Lower lobe of right lung (tissue), 2 donors: ENCODE measurements around the gene A1BG. TPM values are rescaled to one million over a fixed set of nuclear protein-coding genes. Genes with fewer than 3 reads are reported as not detected.
A peak's percentile ranks its signal among the peaks of the same experiment; 100 is the strongest.

Experiments
- ATAC-seq, 2 donors: fragments of 200-7000 bp; cut with Tn5 transposase; one replicate each; pipeline ENCODE4 v1.9.1; 2020 to 2022; ENCODE audit warnings: mild to moderate bottlenecking in 2 of 2, moderate library complexity in 2 of 2
- DNase-seq: peaks from one replicate; pipeline ENCODE4 v3.0.0-alpha.2; 2020
- H3K27ac ChIP-seq: fragments of 200-600 bp; one replicate; pipeline ENCODE4 v1.8.0; 2022
- H3K27me3 ChIP-seq: fragments of 200-600 bp; one replicate; pipeline ENCODE4 v1.8.0; 2022; ENCODE audit warnings: low read depth
- H3K36me3 ChIP-seq: fragments of 200-600 bp; one replicate; pipeline ENCODE4 v1.8.0; 2022; ENCODE audit warnings: mild to moderate bottlenecking
- H3K4me1 ChIP-seq: fragments of 200-600 bp; one replicate; pipeline ENCODE4 v1.8.0; 2022
- H3K4me3 ChIP-seq: fragments of 200-600 bp; one replicate; pipeline ENCODE4 v1.8.0; 2022; ENCODE audit warnings: mild to moderate bottlenecking
- H3K9me3 ChIP-seq: fragments of 200-600 bp; one replicate; pipeline ENCODE4 v1.8.0; 2022
- CTCF ChIP-seq: fragments of 200-600 bp; IDR thresholded peaks from one replicate; pipeline ENCODE4 v1.8.0; 2022; ENCODE audit warnings: antibody characterized with exemption, mild to moderate bottlenecking
- intact Hi-C: fragments of 100-400 bp; cut with DNase I; formaldehyde crosslinking; loops from one replicate; pipeline ENCODE4 v1.11.0; 2022
- total RNA-seq: library from RNA; stranded (reverse); fragmentation: NEBNext Ultra II Directional; extraction: Animal tissue kit (Norgen Biotek cat#: 25700); gene quantifications from one replicate; pipeline ENCODE4 v1.2.1, GENCODE V29; 2021
- donor health status: DM: no; HTN: yes; CAD: no; lungs with severe emphysema.

A1BG gene
- total RNA-seq, 1 donor from 2014 or later = 14.0 TPM

GRCh38 chr19:58395979-58396627 is 42.8 kb upstream of the A1BG start:
- no peak for TF ChIP-seq CTCF
- no peaks in the 10 kb centered on the region for H3K9me3 ChIP-seq
- intact Hi-C loops = no loop called here
- DNase-seq = no peak
- H3K4me3 ChIP-seq = peak overlapping the region; percentile 21
- peaks cover 41% of the 10 kb centered on the region for H3K36me3 ChIP-seq
- ATAC-seq = peak; percentile 2 to 19
- no peak overlapping the region for H3K27ac ChIP-seq
- peaks cover 18% of the 10 kb centered on the region for H3K27me3 ChIP-seq
- H3K4me1 ChIP-seq = peaks cover 9% of the 10 kb centered on the region

- peaks cover 7% of the 10 kb centered on the region for H3K4me1 ChIP-seq
- peaks cover 18% of the 10 kb centered on the region for H3K27me3 ChIP-seq
- no peak within 1 kb of the TSS for H3K27ac ChIP-seq
- peak within 1 kb of the TSS; percentile 21 for H3K4me3 ChIP-seq
- no peaks in the 10 kb centered on the region for H3K9me3 ChIP-seq
- TF ChIP-seq CTCF = no peak
- DNase-seq (no peak), ATAC-seq (peak; percentile 59 to 63)
- intact Hi-C loops = no loop called here
- peaks cover 48% of the 10 kb centered on the region for H3K36me3 ChIP-seq
Observed at GRCh38 chr19:58395220-58395978, 42.1 kb upstream of the A1BG start, which contains the start of gene RNF225. TSS of gene RNF225 (plus strand) at chr19:58395656. CDS start at chr19:58396090, 434 bp downstream.

GRCh38 chr19:58394821-58395219 is 41.5 kb upstream of the A1BG start:
- H3K36me3 ChIP-seq = peaks cover 53% of the 10 kb centered on the region
- no peak for TF ChIP-seq CTCF
- peaks cover 18% of the 10 kb centered on the region for H3K27me3 ChIP-seq
- no peaks in the 10 kb centered on the region for H3K9me3 ChIP-seq
- peaks cover 10% of the 10 kb centered on the region for H3K4me1 ChIP-seq
- peak; percentile 10 to 25 for ATAC-seq
- intact Hi-C loops = no loop called here
- DNase-seq = no peak
- H3K4me3 ChIP-seq = no peak overlapping the region
- no peak overlapping the region for H3K27ac ChIP-seq

GRCh38 chr19:58393725-58394033 is 40.4 kb upstream of the A1BG start:
- H3K4me1 ChIP-seq = peaks cover 16% of the 10 kb centered on the region
- no peak for TF ChIP-seq CTCF
- no peak for ATAC-seq
- H3K27me3 ChIP-seq = peaks cover 18% of the 10 kb centered on the region
- no peak overlapping the region for H3K27ac ChIP-seq
- intact Hi-C loops = no loop called here
- peaks cover 65% of the 10 kb centered on the region for H3K36me3 ChIP-seq
- DNase-seq = no peak
- no peaks in the 10 kb centered on the region for H3K9me3 ChIP-seq
- H3K4me3 ChIP-seq = no peak overlapping the region

GRCh38 chr19:58392945-58393724 is 39.8 kb upstream of the A1BG start:
- Histone ChIP-seq H3K9me3 (no peaks in the 10 kb centered on the region), H3K4me3 (no peak overlapping the region), H3K36me3 (peaks cover 70% of the 10 kb centered on the region), H3K4me1 (peaks cover 21% of the 10 kb centered on the region), H3K27me3 (peaks cover 18% of the 10 kb centered on the region), H3K27ac (no peak overlapping the region)
- TF ChIP-seq CTCF = no peak
- ATAC-seq (no peak), DNase-seq (no peak)
- intact Hi-C loops = no loop called here
